PFSK-1 (cell line): ENCODE measurements around the gene ANKFY1.

Experiments used
- FOXP2 ChIP-seq: optimal IDR thresholded peaks from 2 replicates; pipeline ENCODE3; 2011; ENCODE audit warnings: borderline replicate concordance, control low read depth, inconsistent platforms; ENCODE audit not compliant: insufficient read depth; ENCODE audit errors: extremely low read length, extremely low read depth
- POLR2AphosphoS5 ChIP-seq: IDR thresholded peaks from 2 replicates; pipeline ENCODE4 v1.6.1; 2012; ENCODE audit warnings: low read depth, mild to moderate bottlenecking, control low read depth, low read length, moderate library complexity
- SIN3A ChIP-seq: IDR thresholded peaks from 2 replicates; pipeline ENCODE4 v1.6.1; 2012; ENCODE audit warnings: mild to moderate bottlenecking, low read length, moderate library complexity, borderline replicate concordance; ENCODE audit not compliant: insufficient read depth
- TAF1 ChIP-seq: IDR thresholded peaks from 2 replicates; pipeline ENCODE4 v1.6.1; 2012; ENCODE audit warnings: low read length, control low read depth, borderline replicate concordance; ENCODE audit not compliant: insufficient read depth
- TF ChIP-seq, protein P1 (sequence below), 2 experiments: IDR thresholded peaks; 2 replicates each; pipeline versions ENCODE4 v1.6.1 to v1.8.0; 2011 to 2012; ENCODE audit warnings: low read depth in 2 of 2, low read length in 2 of 2, control low read depth in 1 of 2, inconsistent platforms in 1 of 2, mild to moderate bottlenecking in 1 of 2, moderate library complexity in 1 of 2; ENCODE audit not compliant: insufficient read depth in 1 of 2

ANKFY1 gene

DNA sequence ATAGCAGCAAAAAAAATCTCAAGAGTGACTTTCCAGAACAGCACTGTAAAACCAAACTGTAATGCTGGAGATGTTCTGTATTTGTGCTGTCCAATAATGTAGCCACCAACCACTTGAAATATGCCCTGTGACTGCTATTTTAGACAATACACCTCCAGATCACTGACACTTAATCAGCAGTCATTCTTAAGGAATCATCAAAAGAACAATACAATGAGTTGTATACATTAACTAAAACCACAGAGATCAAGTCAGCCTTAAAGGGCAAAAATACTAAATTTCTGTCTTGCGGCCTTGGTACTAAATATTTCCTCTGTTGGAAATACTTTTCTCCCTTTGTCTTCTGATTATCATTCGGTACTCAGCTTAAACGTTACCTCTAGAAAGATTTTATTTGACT lies 33.6 kb upstream of the ANKFY1 start:
- no peak for TF ChIP-seq POLR2AphosphoS5
- TF ChIP-seq SIN3A = no peak
- TF ChIP-seq, protein P1, sequence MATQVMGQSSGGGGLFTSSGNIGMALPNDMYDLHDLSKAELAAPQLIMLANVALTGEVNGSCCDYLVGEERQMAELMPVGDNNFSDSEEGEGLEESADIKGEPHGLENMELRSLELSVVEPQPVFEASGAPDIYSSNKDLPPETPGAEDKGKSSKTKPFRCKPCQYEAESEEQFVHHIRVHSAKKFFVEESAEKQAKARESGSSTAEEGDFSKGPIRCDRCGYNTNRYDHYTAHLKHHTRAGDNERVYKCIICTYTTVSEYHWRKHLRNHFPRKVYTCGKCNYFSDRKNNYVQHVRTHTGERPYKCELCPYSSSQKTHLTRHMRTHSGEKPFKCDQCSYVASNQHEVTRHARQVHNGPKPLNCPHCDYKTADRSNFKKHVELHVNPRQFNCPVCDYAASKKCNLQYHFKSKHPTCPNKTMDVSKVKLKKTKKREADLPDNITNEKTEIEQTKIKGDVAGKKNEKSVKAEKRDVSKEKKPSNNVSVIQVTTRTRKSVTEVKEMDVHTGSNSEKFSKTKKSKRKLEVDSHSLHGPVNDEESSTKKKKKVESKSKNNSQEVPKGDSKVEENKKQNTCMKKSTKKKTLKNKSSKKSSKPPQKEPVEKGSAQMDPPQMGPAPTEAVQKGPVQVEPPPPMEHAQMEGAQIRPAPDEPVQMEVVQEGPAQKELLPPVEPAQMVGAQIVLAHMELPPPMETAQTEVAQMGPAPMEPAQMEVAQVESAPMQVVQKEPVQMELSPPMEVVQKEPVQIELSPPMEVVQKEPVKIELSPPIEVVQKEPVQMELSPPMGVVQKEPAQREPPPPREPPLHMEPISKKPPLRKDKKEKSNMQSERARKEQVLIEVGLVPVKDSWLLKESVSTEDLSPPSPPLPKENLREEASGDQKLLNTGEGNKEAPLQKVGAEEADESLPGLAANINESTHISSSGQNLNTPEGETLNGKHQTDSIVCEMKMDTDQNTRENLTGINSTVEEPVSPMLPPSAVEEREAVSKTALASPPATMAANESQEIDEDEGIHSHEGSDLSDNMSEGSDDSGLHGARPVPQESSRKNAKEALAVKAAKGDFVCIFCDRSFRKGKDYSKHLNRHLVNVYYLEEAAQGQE (IDR thresholded peaks at IDR 0.05; ENCODE audit: insufficient read depth in 1 of 2, low read depth in 2 of 2, low read length in 2 of 2) = no peak
- no peak for TF ChIP-seq TAF1
- TF ChIP-seq FOXP2 = no peak

DNA sequence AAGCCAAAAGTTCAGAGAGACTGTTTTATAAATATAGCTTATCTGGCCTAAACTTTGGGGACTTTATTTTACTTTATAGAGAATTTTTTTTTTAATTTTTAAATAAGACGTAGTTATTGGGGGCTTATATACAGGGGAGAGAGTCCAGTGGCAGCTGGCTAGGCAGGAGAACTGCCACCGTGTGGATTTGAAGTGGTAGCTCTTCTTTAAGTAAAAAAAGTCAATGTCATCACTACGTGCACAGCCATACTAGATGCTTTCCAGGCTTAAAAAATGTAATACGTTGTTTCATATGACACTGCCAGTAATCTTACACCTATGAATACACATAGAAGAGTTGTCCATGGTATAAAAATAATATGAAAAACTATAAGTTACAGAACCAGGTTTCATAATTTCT lies 31.9 kb upstream of the ANKFY1 start:
- TF ChIP-seq FOXP2 = no peak

DNA sequence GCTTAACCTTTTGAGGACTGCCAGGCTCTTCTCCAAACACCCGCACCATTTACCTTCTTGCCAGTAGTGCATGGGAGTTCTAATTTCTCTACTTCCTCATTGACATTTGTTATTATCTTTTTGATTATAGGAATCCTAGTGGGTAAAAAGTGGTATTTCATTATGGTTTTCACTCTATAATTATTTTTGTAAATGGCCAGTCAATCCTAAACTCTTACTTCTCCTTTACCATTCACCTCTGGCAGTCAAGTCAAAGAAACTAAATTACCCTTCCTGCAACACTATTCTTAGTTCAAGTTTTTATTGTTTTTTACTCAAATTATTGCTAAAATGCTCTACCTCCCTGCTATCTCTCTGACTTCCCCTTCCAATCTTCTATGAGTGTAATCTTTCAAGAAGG lies 29.8 kb upstream of the ANKFY1 start:
- TF ChIP-seq, protein P1 (IDR thresholded peaks at IDR 0.05; ENCODE audit: insufficient read depth in 1 of 2, low read depth in 2 of 2, low read length in 2 of 2) = no peak
- TF ChIP-seq TAF1 (no peak), FOXP2 (no peak), SIN3A (no peak), POLR2AphosphoS5 (no peak)

- no peak for TF ChIP-seq FOXP2
These were observed 23.9 kb upstream of the ANKFY1 start for GRCh38 chr17:4287710-4288109.

- no peak for TF ChIP-seq SIN3A
- TF ChIP-seq, protein P1 (IDR thresholded peaks at IDR 0.05; ENCODE audit: insufficient read depth in 1 of 2, low read depth in 2 of 2, low read length in 2 of 2) = no peak
- TF ChIP-seq POLR2AphosphoS5 = no peak
- no peak for TF ChIP-seq FOXP2
- no peak for TF ChIP-seq TAF1
These were observed 12.7 kb upstream of the ANKFY1 start for GRCh38 chr17:4276514-4276913.

GRCh38 chr17:4272972-4273368 lies 9.2 kb upstream of the ANKFY1 start:
- TF ChIP-seq FOXP2 = no peak
- TF ChIP-seq, protein P1 (IDR thresholded peaks at IDR 0.05; ENCODE audit: insufficient read depth in 1 of 2, low read depth in 2 of 2, low read length in 2 of 2) = no peak
